ENCODE results near the gene VDR.

The VDR gene

GRCh38 chr12:47867495-47867941 is 37.3 kb downstream of the VDR start:
- H2BK15ac ChIP-seq (ENCODE audit: low read depth, poor library complexity, severe bottlenecking): peak overlapping the region; percentile 30
- peaks cover 6% of the 10 kb centered on the region for H3K4me1 ChIP-seq (ENCODE audit: control insufficient read depth, insufficient read depth, low read depth, low read length)
- no peak overlapping the region for H3K4ac ChIP-seq (ENCODE audit: low read depth in 1 of 2, low read length in 2 of 2)
- no peak overlapping the region for H2BK12ac ChIP-seq (ENCODE audit: low read length in 2 of 2)
- H3K36me3 ChIP-seq (ENCODE audit: control insufficient read depth in 1 of 2, insufficient read depth in 2 of 2, low read depth in 1 of 2, low read length in 2 of 2): peaks cover 0 to 37% of the 10 kb centered on the region in 2 experiments
- no peak overlapping the region for H2BK120ac ChIP-seq (ENCODE audit: low read depth, low read length)
- no peak overlapping the region for H2AK5ac ChIP-seq (ENCODE audit: low read length, severe bottlenecking)
- H4K91ac ChIP-seq (ENCODE audit: low read length): no peak overlapping the region
- no peak overlapping the region for H3K9ac ChIP-seq (ENCODE audit: low read length)
- H3K23ac ChIP-seq (ENCODE audit: low read length in 2 of 2): no peak overlapping the region
- H3K14ac ChIP-seq (ENCODE audit: low read length in 2 of 2): no peak overlapping the region
- H3K4me3 ChIP-seq (ENCODE audit: insufficient read depth in 1 of 2, low read depth in 1 of 2, low read length in 2 of 2): no peak overlapping the region
- peak overlapping the region in 1 of 2 experiments; percentile 8 for H3K18ac ChIP-seq (ENCODE audit: low read depth in 1 of 2, low read length in 2 of 2)
- no peak overlapping the region for H2AFZ ChIP-seq (ENCODE audit: low read depth, low read length)
- WGBS: 53% methylated on average over 3 of the region's 4 CpGs
- H3K9me3 ChIP-seq (ENCODE audit: control insufficient read depth, low read length): no peaks in the 10 kb centered on the region
- no peaks in the 10 kb centered on the region for H3K79me1 ChIP-seq (replicated peaks; ENCODE audit: low read length, poor library complexity, severe bottlenecking)
- peak; percentile 90 for DNase-seq
- peak overlapping the region; percentile 69 for H4K8ac ChIP-seq (ENCODE audit: low read length)
- no peak overlapping the region for H3K4me2 ChIP-seq (ENCODE audit: low read length, poor library complexity, severe bottlenecking)
- no peak overlapping the region for H3K27ac ChIP-seq (ENCODE audit: low read length, poor library complexity, severe bottlenecking)
- H2BK5ac ChIP-seq (ENCODE audit: low read depth, low read length, poor library complexity, severe bottlenecking): no peak overlapping the region
- no peaks in the 10 kb centered on the region for H3K27me3 ChIP-seq (ENCODE audit: control insufficient read depth in 1 of 2, insufficient read depth in 1 of 2, low read length in 2 of 2)

GRCh38 chr12:47864646-47865235 is 40.1 kb downstream of the VDR start:
- H3K18ac ChIP-seq (ENCODE audit: low read depth in 1 of 2, low read length in 2 of 2): no peak overlapping the region
- no peak overlapping the region for H3K4me2 ChIP-seq (ENCODE audit: low read length, poor library complexity, severe bottlenecking)
- H3K79me1 ChIP-seq (replicated peaks; ENCODE audit: low read length, poor library complexity, severe bottlenecking): no peaks in the 10 kb centered on the region
- H3K27ac ChIP-seq (ENCODE audit: low read length, poor library complexity, severe bottlenecking): no peak overlapping the region
- H4K8ac ChIP-seq (ENCODE audit: low read length): no peak overlapping the region
- no peak overlapping the region for H3K4ac ChIP-seq (ENCODE audit: low read depth in 1 of 2, low read length in 2 of 2)
- no peak overlapping the region for H3K9ac ChIP-seq (ENCODE audit: low read length)
- DNase-seq: no peak
- 95% methylated on average over 14 of the region's 14 CpGs for WGBS
- no peak overlapping the region for H4K91ac ChIP-seq (ENCODE audit: low read length)
- H2BK12ac ChIP-seq (ENCODE audit: low read length in 2 of 2): no peak overlapping the region
- H3K14ac ChIP-seq (ENCODE audit: low read length in 2 of 2): no peak overlapping the region
- no peak overlapping the region for H2AFZ ChIP-seq (ENCODE audit: low read depth, low read length)
- no peak overlapping the region for H2BK15ac ChIP-seq (ENCODE audit: low read depth, poor library complexity, severe bottlenecking)
- H3K27me3 ChIP-seq (ENCODE audit: control insufficient read depth in 1 of 2, insufficient read depth in 1 of 2, low read length in 2 of 2): no peaks in the 10 kb centered on the region
- no peak overlapping the region for H3K4me3 ChIP-seq (ENCODE audit: insufficient read depth in 1 of 2, low read depth in 1 of 2, low read length in 2 of 2)
- peaks cover 6% of the 10 kb centered on the region for H3K4me1 ChIP-seq (ENCODE audit: control insufficient read depth, insufficient read depth, low read depth, low read length)
- no peaks in the 10 kb centered on the region for H3K9me3 ChIP-seq (ENCODE audit: control insufficient read depth, low read length)
- H3K36me3 ChIP-seq (ENCODE audit: control insufficient read depth in 1 of 2, insufficient read depth in 2 of 2, low read depth in 1 of 2, low read length in 2 of 2): peaks cover 0 to 53% of the 10 kb centered on the region in 2 experiments
- no peak overlapping the region for H2BK120ac ChIP-seq (ENCODE audit: low read depth, low read length)
- no peak overlapping the region for H3K23ac ChIP-seq (ENCODE audit: low read length in 2 of 2)
- H2BK5ac ChIP-seq (ENCODE audit: low read depth, low read length, poor library complexity, severe bottlenecking): no peak overlapping the region
- no peak overlapping the region for H2AK5ac ChIP-seq (ENCODE audit: low read length, severe bottlenecking)

GRCh38 chr12:47863985-47864384 is 40.8 kb downstream of the VDR start:
- no peak overlapping the region for H2BK120ac ChIP-seq (ENCODE audit: low read depth, low read length)

GRCh38 chr12:47863467-47863866 is 41.3 kb downstream of the VDR start:
- H3K9ac ChIP-seq (ENCODE audit: low read length): no peak overlapping the region
- WGBS: 88% methylated on average over 7 of the region's 7 CpGs
- no peak overlapping the region for H4K91ac ChIP-seq (ENCODE audit: low read length)
- no peak overlapping the region for H2AFZ ChIP-seq (ENCODE audit: low read depth, low read length)
- no peak overlapping the region for H4K8ac ChIP-seq (ENCODE audit: low read length)
- H3K27me3 ChIP-seq (ENCODE audit: control insufficient read depth in 1 of 2, insufficient read depth in 1 of 2, low read length in 2 of 2): no peaks in the 10 kb centered on the region
- no peaks in the 10 kb centered on the region for H3K9me3 ChIP-seq (ENCODE audit: control insufficient read depth, low read length)
- H3K4me3 ChIP-seq (ENCODE audit: insufficient read depth in 1 of 2, low read depth in 1 of 2, low read length in 2 of 2): no peak overlapping the region
- H3K4ac ChIP-seq (ENCODE audit: low read depth in 1 of 2, low read length in 2 of 2): no peak overlapping the region
- H2BK5ac ChIP-seq (ENCODE audit: low read depth, low read length, poor library complexity, severe bottlenecking): no peak overlapping the region
- H3K36me3 ChIP-seq (ENCODE audit: control insufficient read depth in 1 of 2, insufficient read depth in 2 of 2, low read depth in 1 of 2, low read length in 2 of 2): peaks cover 0 to 64% of the 10 kb centered on the region in 2 experiments
- no peak overlapping the region for H3K4me2 ChIP-seq (ENCODE audit: low read length, poor library complexity, severe bottlenecking)
- no peak overlapping the region for H3K27ac ChIP-seq (ENCODE audit: low read length, poor library complexity, severe bottlenecking)
- H2BK120ac ChIP-seq (ENCODE audit: low read depth, low read length): no peak overlapping the region
- no peak overlapping the region for H3K23ac ChIP-seq (ENCODE audit: low read length in 2 of 2)
- no peaks in the 10 kb centered on the region for H3K79me1 ChIP-seq (replicated peaks; ENCODE audit: low read length, poor library complexity, severe bottlenecking)
- no peak overlapping the region for H2BK12ac ChIP-seq (ENCODE audit: low read length in 2 of 2)
- H2AK5ac ChIP-seq (ENCODE audit: low read length, severe bottlenecking): no peak overlapping the region
- H3K14ac ChIP-seq (ENCODE audit: low read length in 2 of 2): no peak overlapping the region
- no peak overlapping the region for H2BK15ac ChIP-seq (ENCODE audit: low read depth, poor library complexity, severe bottlenecking)
- H3K4me1 ChIP-seq (ENCODE audit: control insufficient read depth, insufficient read depth, low read depth, low read length): peaks cover 6% of the 10 kb centered on the region
- H3K18ac ChIP-seq (ENCODE audit: low read depth in 1 of 2, low read length in 2 of 2): no peak overlapping the region
- DNase-seq: no peak

More at GRCh38 chr12:47863985-47864384, 40.8 kb downstream of the VDR start:
- Histone ChIP-seq H3K27me3 (ENCODE audit: control insufficient read depth in 1 of 2, insufficient read depth in 1 of 2, low read length in 2 of 2) (no peaks in the 10 kb centered on the region), H3K27ac (ENCODE audit: low read length, poor library complexity, severe bottlenecking) (no peak overlapping the region), H3K23ac (ENCODE audit: low read length in 2 of 2) (no peak overlapping the region), H3K14ac (ENCODE audit: low read length in 2 of 2) (no peak overlapping the region), H4K91ac (ENCODE audit: low read length) (no peak overlapping the region), H3K4me2 (ENCODE audit: low read length, poor library complexity, severe bottlenecking) (no peak overlapping the region), H3K9ac (ENCODE audit: low read length) (no peak overlapping the region), H2BK5ac (ENCODE audit: low read depth, low read length, poor library complexity, severe bottlenecking) (no peak overlapping the region), H3K4ac (ENCODE audit: low read depth in 1 of 2, low read length in 2 of 2) (peak overlapping the region in 1 of 2 experiments; percentile 5), H3K4me1 (ENCODE audit: control insufficient read depth, insufficient read depth, low read depth, low read length) (peaks cover 6% of the 10 kb centered on the region), H2AFZ (ENCODE audit: low read depth, low read length) (no peak overlapping the region), H3K36me3 (ENCODE audit: control insufficient read depth in 1 of 2, insufficient read depth in 2 of 2, low read depth in 1 of 2, low read length in 2 of 2) (peaks cover 0 to 60% of the 10 kb centered on the region in 2 experiments), H3K79me1 (replicated peaks; ENCODE audit: low read length, poor library complexity, severe bottlenecking) (no peaks in the 10 kb centered on the region), H2BK15ac (ENCODE audit: low read depth, poor library complexity, severe bottlenecking) (no peak overlapping the region), H3K18ac (ENCODE audit: low read depth in 1 of 2, low read length in 2 of 2) (no peak overlapping the region), H3K4me3 (ENCODE audit: insufficient read depth in 1 of 2, low read depth in 1 of 2, low read length in 2 of 2) (no peak overlapping the region), H4K8ac (ENCODE audit: low read length) (no peak overlapping the region), H2AK5ac (ENCODE audit: low read length, severe bottlenecking) (no peak overlapping the region), H3K9me3 (ENCODE audit: control insufficient read depth, low read length) (no peaks in the 10 kb centered on the region), H2BK12ac (ENCODE audit: low read length in 2 of 2) (no peak overlapping the region)
- 79% methylated on average over 6 of the region's 6 CpGs for WGBS
- no peak for DNase-seq
